Activated T-cell treated with anti-CD3 and anti-CD28 coated beads for 1 hour (primary cell): ENCODE results near the gene DICER1.

ENCODE experiments used
- DNase-seq: peaks from one replicate; pipeline ENCODE4 v3.0.0-alpha.2; 2020; ENCODE audit warnings: low read depth

DICER1 gene

DNA sequence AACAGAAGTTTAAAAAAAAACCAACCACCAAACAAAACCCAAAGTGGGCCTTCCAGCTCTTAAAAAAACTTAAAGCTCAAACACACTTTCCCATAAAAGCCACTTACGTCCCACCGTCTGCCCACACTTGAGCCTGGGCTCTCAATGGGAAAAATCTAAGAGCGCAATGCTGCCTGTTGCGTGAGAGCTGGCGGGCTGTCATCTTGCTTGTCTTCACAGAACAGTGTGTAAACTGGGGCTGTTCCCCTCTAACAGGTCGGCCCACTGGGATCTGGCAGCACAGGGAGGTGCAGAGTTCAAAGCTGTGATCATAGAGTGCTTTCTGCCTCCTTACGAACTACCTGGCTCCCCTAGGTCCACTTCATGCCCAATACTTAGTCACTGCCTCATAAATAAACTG is 80.0 kb downstream of the DICER1 start:
- DNase-seq = no peak

DNA sequence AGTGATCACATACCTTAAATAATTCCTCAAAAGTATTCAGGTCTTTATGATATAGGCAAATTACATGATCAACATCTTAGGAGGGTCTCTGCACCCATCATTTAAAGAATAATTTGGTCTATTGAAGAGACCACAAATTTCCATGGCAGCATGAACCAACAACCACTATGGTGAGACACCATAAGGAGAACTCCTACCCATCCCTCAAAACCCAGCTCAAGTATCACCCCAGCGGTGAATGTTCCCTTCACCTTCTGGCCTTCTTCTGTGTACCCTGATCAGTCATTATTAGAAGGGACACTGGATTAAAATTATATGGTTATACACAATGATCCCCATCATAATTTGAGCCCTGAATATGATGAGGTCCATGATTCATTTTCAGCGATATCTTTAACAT is 81.5 kb downstream of the DICER1 start:
- no peak for DNase-seq

- DNase-seq = no peak
These were observed 83.4 kb downstream of the DICER1 start for GRCh38 chr14:95073947-95074346.

- no peak for DNase-seq
These were observed 84.9 kb downstream of the DICER1 start for GRCh38 chr14:95072310-95072905.

- no peak for DNase-seq
These were observed 85.6 kb downstream of the DICER1 start for GRCh38 chr14:95071649-95072280.

- DNase-seq = no peak
These were observed 86.4 kb downstream of the DICER1 start for GRCh38 chr14:95070748-95071435.

- no peak for DNase-seq
These were observed 87.8 kb downstream of the DICER1 start for GRCh38 chr14:95069547-95069946.

DNA sequence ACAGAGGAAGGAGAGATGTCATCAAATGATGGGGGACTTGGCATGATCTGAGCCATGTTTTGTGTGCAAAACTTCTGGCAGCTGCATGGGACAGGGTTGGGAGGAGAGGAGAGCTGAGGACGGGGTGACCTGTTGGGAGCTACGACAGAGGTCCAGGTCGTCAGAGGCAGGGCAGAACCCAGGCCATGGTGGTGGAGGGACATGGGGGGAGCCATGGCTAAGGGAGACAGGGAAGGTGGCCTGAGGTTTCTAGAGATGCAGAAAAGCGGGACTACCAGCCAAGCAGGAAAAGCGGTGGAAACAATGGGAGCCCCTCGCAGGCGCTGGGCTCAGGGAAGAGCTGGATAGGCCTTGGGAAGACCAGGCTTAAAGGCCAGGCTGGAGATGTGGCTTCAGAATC is 88.3 kb downstream of the DICER1 start:
- DNase-seq = no peak

DNA sequence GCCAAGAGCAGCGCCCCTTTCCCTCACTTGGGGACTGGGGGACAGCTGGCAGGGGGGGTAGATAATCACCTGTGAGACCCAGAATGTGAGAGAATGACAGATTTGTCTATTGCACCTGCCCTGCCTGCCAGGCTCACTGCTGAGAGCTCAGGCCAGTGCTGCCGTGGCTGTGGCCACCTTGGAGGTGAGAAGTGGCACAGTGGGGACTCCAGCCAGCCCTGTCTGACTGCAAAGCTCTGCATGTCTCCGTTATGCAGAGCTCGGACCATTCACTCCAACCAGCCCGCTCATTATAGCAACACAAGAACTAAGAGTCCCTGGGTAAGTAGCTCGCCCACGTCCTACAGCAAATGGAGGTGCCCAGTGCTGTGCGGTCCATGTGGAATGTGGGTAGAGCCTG is 88.8 kb downstream of the DICER1 start:
- DNase-seq = no peak

DNA sequence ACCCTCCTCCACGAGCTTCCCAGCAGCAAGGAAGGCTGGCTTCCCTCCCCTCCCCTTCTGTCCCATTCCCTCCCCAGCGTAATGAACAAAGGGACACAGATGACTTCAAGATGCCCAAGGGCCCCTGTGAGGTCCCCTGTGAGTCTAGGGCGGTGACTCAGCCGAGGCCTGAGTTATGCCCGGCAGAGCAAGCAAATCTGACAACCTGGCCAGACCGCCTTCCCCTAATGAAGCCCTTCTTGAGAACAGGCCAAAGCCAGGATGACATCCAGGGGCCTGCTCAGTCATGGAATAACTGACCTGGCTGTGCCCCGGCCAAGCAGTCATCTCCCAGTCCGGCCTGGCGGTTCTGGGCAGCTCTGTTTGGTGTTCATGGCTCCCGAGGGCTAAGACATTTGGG is 89.2 kb downstream of the DICER1 start:
- DNase-seq = no peak

DNA sequence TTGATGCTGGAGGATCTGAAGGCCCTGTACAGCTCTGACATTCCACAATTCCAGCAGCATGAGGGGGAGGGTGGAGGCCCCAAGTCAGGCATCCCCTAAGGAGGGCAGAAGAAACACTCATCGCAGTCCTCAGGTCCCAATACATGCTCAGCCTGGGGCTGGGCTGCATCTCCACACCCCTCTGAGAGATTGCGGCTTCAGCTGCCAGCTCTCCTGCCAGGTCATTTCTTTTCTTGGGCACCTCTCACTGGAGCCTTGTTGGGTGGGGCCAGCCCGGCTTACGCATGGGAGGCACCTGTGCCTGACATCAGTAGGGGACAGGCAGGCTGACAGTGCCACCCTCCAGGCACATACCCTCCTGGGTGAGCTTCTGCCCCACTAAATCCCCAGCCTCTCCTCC is 89.8 kb downstream of the DICER1 start:
- no peak for DNase-seq

DNA sequence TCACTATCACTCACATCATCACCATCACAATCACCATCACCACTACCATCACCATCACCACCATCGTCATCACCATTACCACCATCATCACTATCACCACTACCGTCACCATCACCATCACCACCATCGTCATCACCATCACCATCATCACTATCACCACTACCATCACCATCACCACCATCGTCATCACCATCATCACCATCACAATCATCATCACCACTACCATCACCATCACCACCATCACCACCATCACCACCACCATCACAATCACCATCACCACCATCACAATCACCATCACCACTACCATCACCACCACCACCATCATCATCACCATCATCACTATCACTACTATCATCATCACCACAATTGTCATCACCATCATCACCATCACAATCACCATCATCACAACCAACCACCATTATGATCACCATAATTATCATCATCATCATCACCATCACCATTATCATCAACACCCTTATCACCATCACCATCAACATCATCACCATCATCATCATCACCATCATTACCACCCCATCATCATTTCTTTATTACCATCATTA is 90.8 kb downstream of the DICER1 start:
- DNase-seq = no peak

DNA sequence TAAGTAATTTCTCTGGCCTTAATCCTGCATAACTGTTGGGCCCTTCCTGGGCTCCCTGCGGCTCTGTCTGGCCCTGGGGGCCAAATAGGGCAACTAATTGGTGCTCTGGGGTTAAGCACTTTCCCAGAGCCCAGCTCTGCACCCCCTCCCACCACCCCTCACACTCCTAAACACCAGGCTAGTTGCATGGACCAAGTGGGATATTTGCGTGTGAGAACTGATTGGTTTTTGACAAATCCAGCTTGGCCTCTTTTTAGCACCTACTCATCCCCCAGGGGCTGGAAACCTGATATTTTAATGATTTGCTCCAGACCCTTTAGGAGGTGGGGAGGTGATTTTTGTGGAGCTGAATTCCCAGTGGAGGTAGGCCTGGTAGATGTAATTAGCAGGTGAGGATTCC is 91.9 kb downstream of the DICER1 start:
- no peak for DNase-seq

- DNase-seq = no peak
These were observed 92.6 kb downstream of the DICER1 start for GRCh38 chr14:95064734-95065133.

GRCh38 chr14:95064256-95064655 is 93.1 kb downstream of the DICER1 start:
- no peak for DNase-seq

GRCh38 chr14:95063391-95063790 is 93.9 kb downstream of the DICER1 start:
- no peak for DNase-seq

GRCh38 chr14:95062946-95063345 is 94.4 kb downstream of the DICER1 start:
- DNase-seq = no peak

DNA sequence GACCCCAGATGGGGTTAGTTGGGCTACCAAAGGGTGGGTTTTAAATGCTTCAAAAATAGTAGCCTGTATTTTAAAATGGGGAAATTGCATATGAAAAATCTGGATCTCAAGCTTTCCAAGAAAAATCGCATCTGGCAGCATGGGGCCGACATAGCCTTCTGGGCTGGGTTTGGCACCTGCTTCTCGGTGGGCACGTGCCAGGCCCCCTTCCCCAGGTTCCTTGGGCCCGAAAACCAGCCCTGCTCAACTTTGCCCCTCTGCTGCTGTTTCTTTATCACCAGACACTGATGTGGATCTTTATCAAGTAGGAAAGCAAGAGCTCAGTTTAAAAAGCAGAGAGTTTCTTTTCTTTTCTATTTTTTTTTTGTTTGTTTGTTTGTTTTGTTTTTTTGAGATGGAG is 95.1 kb downstream of the DICER1 start:
- DNase-seq = no peak

- DNase-seq = no peak
These were observed 95.8 kb downstream of the DICER1 start for GRCh38 chr14:95061317-95062093.

- DNase-seq = no peak
These were observed 98.2 kb downstream of the DICER1 start for GRCh38 chr14:95059126-95059525.

DNA sequence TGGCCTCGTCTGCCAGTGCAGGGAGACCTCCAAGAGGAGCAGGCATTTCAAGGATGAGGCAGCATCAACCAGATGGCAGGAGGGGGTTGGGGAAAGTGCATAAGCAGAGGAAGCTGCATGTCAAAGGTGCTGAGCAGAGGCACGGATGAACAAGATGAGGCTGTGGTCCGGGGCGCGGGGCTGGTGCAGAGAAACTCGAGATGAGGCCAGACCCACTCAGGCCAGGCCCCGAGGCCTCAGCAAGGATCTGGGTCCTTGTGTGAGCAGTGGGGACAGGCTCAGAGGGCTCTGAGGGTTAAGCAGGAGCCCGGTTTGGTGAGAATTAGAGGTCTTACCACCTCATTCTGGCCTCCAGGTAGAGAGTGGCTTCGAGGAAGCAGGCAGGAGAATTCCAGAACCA is 98.8 kb downstream of the DICER1 start:
- DNase-seq = no peak

DNA sequence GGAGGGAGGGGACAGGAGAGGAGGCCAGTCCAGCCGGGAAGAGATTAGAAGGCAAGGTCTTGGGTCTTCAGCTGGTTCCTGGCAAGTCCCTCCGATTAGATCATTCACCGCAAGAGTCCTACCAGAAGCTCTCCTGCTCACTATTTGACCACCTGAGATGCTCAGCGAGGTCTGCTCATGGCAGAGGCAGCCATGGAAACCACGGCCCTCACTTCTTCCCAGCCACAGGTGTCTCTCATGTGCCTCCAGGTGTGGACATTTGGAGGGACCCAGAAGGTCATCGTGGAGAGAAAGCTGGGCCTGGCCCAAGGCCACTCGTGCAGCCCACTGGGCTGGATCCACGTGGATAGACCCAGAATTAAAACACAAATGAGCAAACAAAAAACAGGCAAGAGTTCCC is 99.5 kb downstream of the DICER1 start:
- DNase-seq = no peak

GRCh38 chr14:95057147-95057546 is 100.2 kb downstream of the DICER1 start:
- no peak for DNase-seq
